ENCODE results near the gene RALGAPA2. TPM values are rescaled to one million over a fixed set of nuclear protein-coding genes. Genes with fewer than 3 reads are reported as not detected.

The RALGAPA2 gene
- total RNA-seq, 1 donor from 2014 or later = 88.9 TPM

DNA sequence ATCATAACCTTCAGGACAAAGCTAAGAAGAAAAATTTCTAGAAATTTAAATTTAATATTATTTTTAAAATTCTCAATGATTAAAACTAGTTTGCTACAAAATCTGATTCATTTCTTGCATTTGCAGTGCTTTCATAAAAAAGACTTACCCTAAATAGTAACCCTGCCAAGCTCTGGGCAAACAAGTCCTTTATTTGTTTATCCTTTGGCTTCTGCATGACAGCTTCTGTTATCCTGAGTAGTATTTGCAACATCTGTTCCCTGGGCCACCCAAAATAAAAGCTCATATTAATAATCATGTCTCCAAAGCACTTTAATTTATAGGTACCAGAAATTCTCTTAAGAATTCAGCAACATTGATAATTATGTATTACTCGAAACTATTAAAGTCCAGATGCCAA is 101.3 kb downstream of the RALGAPA2 start:
- ATAC-seq = no peak
- no peaks in the 10 kb centered on the region for H3K4me1 ChIP-seq
- H3K4me3 ChIP-seq = no peak overlapping the region
- H3K27me3 ChIP-seq = no peaks in the 10 kb centered on the region
- TF ChIP-seq, protein P1, sequence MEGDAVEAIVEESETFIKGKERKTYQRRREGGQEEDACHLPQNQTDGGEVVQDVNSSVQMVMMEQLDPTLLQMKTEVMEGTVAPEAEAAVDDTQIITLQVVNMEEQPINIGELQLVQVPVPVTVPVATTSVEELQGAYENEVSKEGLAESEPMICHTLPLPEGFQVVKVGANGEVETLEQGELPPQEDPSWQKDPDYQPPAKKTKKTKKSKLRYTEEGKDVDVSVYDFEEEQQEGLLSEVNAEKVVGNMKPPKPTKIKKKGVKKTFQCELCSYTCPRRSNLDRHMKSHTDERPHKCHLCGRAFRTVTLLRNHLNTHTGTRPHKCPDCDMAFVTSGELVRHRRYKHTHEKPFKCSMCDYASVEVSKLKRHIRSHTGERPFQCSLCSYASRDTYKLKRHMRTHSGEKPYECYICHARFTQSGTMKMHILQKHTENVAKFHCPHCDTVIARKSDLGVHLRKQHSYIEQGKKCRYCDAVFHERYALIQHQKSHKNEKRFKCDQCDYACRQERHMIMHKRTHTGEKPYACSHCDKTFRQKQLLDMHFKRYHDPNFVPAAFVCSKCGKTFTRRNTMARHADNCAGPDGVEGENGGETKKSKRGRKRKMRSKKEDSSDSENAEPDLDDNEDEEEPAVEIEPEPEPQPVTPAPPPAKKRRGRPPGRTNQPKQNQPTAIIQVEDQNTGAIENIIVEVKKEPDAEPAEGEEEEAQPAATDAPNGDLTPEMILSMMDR (IDR thresholded peaks at IDR 0.05) = no peak
- peaks cover 50% of the 10 kb centered on the region for H3K36me3 ChIP-seq
- no peak overlapping the region for H3K27ac ChIP-seq
- intact Hi-C loops (cut with DNase I) = no loop called here
- DNase-seq = no peak
- H3K9me3 ChIP-seq = no peaks in the 10 kb centered on the region

DNA sequence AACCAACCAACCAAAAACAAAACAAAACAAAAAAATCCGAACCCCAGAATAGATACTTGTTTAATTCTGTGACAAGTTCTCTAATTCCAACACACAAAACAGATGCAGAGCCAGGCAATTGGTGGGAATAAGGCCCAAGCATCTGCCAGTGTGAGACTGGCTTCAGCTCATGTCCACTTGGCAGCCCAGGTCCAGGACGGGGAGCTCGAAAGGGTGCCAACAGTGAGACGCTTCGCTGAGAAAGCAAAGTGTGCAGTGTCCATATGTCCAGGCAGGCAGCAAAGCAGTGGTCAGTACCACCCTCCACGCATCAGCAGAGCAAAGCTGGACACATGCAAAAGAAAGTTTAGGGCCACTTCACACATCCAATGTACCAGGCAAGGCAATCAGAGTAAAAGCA is 102.9 kb downstream of the RALGAPA2 start:
- Histone ChIP-seq H3K27ac (no peak overlapping the region), H3K36me3 (peaks cover 47% of the 10 kb centered on the region), H3K9me3 (no peaks in the 10 kb centered on the region), H3K27me3 (no peaks in the 10 kb centered on the region), H3K4me1 (no peaks in the 10 kb centered on the region), H3K4me3 (no peak overlapping the region)
- TF ChIP-seq, protein P1 (IDR thresholded peaks at IDR 0.05) = no peak
- intact Hi-C loops (cut with DNase I) = no loop called here
- DNase-seq = no peak
- no peak for ATAC-seq

DNA sequence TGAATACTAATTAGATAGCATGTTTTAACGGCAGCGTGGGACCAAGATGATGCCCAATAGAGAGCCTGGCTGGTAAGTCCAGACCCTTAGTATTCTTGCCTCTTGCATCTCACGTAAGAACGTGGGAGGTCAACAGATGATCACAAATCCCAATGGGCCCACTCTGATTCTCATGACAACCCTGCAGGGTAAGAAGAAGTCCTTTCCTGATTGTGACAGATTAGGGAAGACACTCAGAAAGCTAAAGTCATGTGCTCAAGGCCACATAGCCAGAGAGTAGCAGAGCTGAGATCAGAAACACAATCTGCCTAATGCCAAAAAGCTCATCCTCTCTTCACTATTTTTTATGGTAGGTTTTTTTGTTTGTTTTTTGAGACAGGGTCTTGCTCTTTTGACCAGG is 103.8 kb downstream of the RALGAPA2 start:
- H3K36me3 ChIP-seq = peaks cover 45% of the 10 kb centered on the region
- intact Hi-C loops (cut with DNase I) = no loop called here

DNA sequence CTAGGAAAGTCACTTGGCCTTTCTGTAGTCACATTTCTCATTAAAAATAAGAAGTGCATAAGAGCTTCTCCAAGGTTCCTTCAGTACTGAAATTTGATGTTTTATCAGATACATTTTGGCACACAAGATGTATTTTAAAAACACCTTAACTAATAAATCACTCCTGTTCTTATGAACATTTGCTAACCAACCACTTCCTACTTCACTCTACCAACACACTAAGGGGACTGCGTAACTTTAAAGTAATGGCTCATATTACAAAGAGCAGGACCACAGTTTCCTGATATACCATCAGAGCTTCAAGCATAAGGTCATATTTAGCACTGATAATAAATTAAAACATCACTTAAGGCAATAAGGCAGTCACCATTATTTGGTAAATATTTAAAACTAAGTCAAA is 104.4 kb downstream of the RALGAPA2 start:
- TF ChIP-seq, protein P1 (IDR thresholded peaks at IDR 0.05) = no peak
- no peaks in the 10 kb centered on the region for H3K4me1 ChIP-seq
- DNase-seq (no peak), ATAC-seq (no peak)
- H3K27me3 ChIP-seq = no peaks in the 10 kb centered on the region
- H3K4me3 ChIP-seq = no peak overlapping the region
- no peaks in the 10 kb centered on the region for H3K9me3 ChIP-seq
- H3K27ac ChIP-seq = no peak overlapping the region
- intact Hi-C loops (cut with DNase I) = no loop called here
- peaks cover 45% of the 10 kb centered on the region for H3K36me3 ChIP-seq

More for the DNA sequence above, 103.8 kb downstream of the RALGAPA2 start:
- DNase-seq (no peak), ATAC-seq (no peak)
- no peaks in the 10 kb centered on the region for H3K9me3 ChIP-seq
- no peaks in the 10 kb centered on the region for H3K4me1 ChIP-seq
- H3K4me3 ChIP-seq = no peak overlapping the region
- TF ChIP-seq, protein P1 (IDR thresholded peaks at IDR 0.05) = no peak
- H3K27me3 ChIP-seq = no peaks in the 10 kb centered on the region
- H3K27ac ChIP-seq = no peak overlapping the region

DNA sequence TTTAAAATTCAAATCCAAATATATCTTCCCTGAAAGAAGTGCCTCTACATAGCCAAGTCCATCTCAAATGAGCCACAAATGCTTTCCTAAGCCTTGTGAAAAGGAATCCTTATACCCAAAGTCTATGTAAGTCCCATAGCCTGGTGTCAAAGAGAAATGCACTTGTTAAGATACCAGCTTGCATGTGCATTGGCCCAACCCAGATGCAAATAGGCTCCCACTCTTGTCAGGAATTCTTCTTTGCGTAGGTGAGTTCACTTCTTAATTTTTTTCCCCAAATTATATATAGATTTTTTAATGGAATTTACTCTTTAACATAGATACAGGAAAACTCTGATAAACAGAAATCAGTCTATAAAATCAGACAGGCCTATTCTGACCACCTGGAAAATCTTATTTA is 105.6 kb downstream of the RALGAPA2 start:
- H3K36me3 ChIP-seq = peaks cover 37% of the 10 kb centered on the region

More for the DNA sequence above, 105.6 kb downstream of the RALGAPA2 start:
- Histone ChIP-seq H3K27ac (no peak overlapping the region), H3K4me3 (no peak overlapping the region), H3K4me1 (no peaks in the 10 kb centered on the region), H3K9me3 (no peaks in the 10 kb centered on the region), H3K27me3 (no peaks in the 10 kb centered on the region)
- TF ChIP-seq, protein P1 (IDR thresholded peaks at IDR 0.05) = no peak
- intact Hi-C loops (cut with DNase I) = no loop called here
- no peak for ATAC-seq
- DNase-seq = no peak
